Mononuclear cell (primary cell): ENCODE data around the gene U2AF1L4. TPM values are rescaled to one million over a fixed set of nuclear protein-coding genes. Genes with fewer than 3 reads are reported as not detected.

Experiments
- H3K27me3 ChIP-seq: 2 replicates; pipeline ENCODE4 v1.6.0; 2011; ENCODE audit warnings: low read length, control low read depth; ENCODE audit not compliant: insufficient read depth
- H3K4me1 ChIP-seq: 2 replicates; pipeline ENCODE4 v1.5.1; 2011; ENCODE audit warnings: mild to moderate bottlenecking, low read length, control low read depth; ENCODE audit not compliant: insufficient read depth
- H3K4me3 ChIP-seq: 2 replicates; pipeline ENCODE4 v1.5.1; 2011; ENCODE audit warnings: mild to moderate bottlenecking, low read length, moderate library complexity
- H3K9me3 ChIP-seq: 2 replicates; pipeline ENCODE4 v1.5.1; 2011; ENCODE audit warnings: low read depth, mild to moderate bottlenecking, control low read depth, low read length
- total RNA-seq: library from RNA; depleted of rRNA; stranded (reverse); fragments of >200 nt; gene quantifications from one replicate; pipeline ENCODE4 v1.2.3, GENCODE V29; 2012

Gene U2AF1L4
- total RNA-seq, 1 donor = 18.4 TPM

DNA sequence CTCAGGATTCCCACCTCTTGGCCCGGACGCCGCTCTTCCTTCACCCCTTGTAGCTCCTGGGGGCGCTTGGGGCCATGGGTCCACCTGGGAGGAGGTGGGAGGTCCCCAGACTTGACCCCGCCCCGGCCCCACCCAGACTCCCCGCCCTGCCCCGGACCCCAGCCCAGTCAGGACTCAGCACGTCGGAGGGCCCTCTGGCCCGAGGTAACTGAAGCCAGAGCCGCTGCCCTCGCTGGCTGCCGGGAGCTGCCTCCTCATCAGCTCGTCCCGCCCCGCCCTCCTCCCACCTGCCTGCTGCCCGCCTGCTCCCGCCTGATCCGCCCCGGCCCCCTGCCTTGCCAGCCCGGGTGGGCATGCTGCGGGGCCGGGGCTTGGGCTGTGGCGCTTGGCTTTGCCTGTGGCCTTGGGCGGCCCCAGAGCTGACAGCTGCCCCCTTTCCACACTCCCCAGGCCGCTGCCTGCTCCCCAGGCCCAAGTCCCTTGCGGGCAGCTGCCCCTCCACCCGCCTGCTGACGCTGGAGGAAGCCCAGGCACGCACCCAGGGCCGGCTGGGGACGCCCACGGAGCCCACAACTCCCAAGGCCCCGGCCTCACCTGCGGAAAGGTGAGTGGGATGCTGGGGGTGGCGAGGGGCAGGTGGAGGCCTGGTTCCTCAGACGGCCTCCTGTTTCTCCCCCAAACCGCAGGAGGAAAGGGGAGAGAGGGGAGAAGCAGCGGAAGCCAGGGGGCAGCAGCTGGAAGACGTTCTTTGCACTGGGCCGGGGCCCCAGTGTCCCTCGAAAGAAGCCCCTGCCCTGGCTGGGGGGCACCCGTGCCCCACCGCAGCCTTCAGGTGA, 39.5 kb upstream of the U2AF1L4 start:
- no peaks in the 10 kb centered on the region for H3K4me1 ChIP-seq
- no peaks in the 10 kb centered on the region for H3K27me3 ChIP-seq
- H3K4me3 ChIP-seq = no peak overlapping the region
- H3K9me3 ChIP-seq = no peaks in the 10 kb centered on the region

DNA sequence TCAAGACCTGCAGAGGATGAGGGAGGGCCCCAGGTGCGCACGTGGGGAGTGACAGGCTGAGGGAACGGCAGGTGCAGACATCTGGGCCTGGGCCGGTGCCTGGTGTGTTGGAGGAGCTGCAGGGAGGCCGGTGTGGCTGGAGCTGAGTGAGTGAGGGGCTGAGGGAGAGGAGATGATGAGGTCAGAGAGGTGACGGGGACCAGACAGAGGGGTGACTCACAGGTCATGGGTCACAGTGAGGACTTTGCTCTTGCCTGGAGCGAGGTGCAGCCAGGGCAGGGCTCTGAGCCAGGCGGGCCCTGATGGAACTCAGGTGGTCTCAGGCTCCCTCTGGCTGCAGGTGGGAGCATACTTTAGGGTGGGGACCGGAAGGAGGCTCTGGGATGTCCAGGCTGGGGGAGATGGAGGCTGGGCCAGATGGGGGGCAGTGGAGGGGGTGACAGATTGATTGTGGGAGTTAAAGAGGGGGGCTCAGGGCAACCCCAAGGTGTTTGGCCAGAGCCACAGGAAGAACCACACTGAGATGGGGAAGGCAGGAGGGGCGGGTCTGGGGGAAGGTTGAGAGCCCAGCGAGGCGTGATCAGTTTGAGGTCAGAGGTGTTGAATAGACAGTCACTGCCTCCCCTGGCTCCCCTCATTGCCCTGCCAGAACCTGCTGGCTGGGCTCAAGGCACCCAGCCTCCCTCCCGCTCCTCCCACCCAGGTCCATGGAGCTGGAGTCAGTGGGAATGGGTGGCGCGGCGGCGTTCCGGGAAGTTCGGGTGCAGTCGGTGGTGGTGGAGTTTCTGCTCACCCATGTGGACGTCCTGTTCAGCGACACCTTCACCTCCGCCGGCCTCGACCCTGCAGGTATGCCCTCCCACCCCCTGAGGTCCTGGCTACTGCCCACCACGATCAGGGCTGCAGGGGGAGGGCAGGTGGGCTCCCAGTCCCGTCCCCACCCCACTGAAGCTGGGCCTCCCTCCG, 38.5 kb upstream of the U2AF1L4 start:
- Histone ChIP-seq H3K4me1 (no peaks in the 10 kb centered on the region), H3K4me3 (no peak overlapping the region), H3K9me3 (no peaks in the 10 kb centered on the region), H3K27me3 (no peaks in the 10 kb centered on the region)

DNA sequence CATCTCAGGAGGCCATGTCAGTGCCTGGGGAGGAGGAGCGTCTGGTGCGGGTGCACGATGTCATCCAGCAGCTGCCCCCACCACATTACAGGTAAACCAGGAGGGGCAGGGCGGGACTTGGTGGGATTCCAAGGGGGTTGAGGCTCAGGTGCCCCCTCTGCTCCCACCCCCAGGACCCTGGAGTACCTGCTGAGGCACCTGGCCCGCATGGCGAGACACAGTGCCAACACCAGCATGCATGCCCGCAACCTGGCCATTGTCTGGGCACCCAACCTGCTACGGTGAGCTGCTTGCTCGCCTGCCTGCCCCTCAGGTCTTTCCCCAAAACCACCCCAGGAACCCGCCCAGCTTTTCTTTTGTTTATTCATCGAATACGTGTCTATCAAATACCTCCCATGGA, 37.4 kb upstream of the U2AF1L4 start:
- Histone ChIP-seq H3K27me3 (no peaks in the 10 kb centered on the region), H3K4me3 (no peak overlapping the region), H3K9me3 (no peaks in the 10 kb centered on the region), H3K4me1 (no peaks in the 10 kb centered on the region)

DNA sequence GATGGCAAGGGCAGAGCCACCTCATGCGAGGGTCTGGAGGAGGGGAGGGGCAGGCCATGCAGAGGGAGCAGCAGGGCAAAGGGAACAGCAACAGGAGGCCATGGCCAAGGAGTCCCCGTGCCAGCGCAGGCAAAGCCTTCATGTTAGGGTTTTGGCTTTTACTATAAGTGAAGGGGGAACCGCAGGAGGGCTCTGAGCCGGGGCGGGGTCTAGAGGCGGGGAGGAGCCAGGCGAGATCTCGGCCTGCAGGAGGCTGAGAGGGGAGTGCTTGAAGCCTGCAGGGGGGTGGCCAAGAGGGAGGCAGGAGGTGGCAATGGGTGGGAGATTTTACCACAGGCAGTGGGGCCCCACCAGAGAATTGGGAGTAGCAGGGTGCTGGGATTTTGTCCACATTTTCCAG, 36.4 kb upstream of the U2AF1L4 start:
- Histone ChIP-seq H3K4me3 (no peak overlapping the region), H3K4me1 (no peaks in the 10 kb centered on the region), H3K27me3 (no peaks in the 10 kb centered on the region), H3K9me3 (no peaks in the 10 kb centered on the region)

DNA sequence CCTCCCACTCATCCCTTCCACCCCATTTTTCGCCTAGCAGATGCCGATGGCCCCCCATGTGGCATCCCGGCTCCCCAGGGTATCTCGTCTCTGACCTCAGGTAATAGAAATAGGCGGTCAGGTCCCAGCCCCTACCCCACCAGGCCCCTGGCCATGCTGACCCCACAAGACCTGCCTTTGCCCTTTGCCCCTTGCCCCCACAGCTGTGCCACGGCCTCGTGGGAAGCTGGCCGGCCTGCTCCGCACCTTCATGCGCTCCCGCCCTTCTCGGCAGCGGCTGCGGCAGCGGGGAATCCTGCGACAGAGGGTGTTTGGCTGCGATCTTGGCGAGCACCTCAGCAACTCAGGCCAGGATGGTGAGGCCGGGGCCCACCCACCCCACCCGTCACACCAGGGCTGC, 35.5 kb upstream of the U2AF1L4 start:
- H3K4me1 ChIP-seq = peaks cover 5% of the 10 kb centered on the region
- H3K4me3 ChIP-seq = no peak overlapping the region
- H3K9me3 ChIP-seq = no peaks in the 10 kb centered on the region
- H3K27me3 ChIP-seq = no peaks in the 10 kb centered on the region

DNA sequence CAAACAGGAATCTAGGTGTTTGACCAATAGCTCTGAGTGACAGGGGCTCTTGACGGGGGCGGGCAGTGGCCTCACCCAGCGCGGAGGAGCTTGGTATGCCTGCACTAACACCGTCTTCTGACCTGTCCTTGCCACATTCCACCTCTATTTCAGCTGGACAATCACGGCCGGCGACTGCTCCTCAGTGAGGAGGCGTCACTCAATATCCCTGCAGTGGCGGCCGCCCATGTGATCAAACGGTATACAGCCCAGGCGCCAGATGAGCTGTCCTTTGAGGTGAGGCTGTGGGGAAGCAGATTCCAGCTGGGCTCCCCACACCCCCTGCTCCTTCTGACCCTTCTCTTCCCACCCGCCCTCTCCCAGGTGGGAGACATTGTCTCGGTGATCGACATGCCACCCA, 34.8 kb upstream of the U2AF1L4 start:
- Histone ChIP-seq H3K27me3 (no peaks in the 10 kb centered on the region), H3K4me1 (peaks cover 5% of the 10 kb centered on the region), H3K9me3 (no peaks in the 10 kb centered on the region), H3K4me3 (no peak overlapping the region)

DNA sequence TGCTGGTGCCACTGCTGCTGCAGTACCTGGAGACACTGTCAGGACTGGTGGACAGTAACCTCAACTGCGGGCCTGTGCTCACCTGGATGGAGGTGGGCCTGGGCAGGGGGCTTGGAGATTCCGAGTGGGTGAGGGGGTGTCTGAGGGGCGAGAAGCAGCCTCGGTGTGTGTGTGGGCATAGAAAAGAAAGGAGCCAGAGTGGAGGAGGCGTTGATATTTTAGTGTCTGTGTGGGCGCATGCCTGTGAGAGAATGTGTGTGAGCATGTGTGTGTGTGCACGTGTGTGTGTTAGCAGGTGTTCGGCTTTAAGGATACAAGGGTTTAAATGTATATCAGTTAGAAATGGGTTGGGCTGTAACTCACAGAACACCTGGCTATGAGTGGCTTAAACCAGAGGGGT, 33.8 kb upstream of the U2AF1L4 start:
- Histone ChIP-seq H3K27me3 (no peaks in the 10 kb centered on the region), H3K4me3 (no peak overlapping the region), H3K4me1 (peaks cover 12% of the 10 kb centered on the region)

DNA sequence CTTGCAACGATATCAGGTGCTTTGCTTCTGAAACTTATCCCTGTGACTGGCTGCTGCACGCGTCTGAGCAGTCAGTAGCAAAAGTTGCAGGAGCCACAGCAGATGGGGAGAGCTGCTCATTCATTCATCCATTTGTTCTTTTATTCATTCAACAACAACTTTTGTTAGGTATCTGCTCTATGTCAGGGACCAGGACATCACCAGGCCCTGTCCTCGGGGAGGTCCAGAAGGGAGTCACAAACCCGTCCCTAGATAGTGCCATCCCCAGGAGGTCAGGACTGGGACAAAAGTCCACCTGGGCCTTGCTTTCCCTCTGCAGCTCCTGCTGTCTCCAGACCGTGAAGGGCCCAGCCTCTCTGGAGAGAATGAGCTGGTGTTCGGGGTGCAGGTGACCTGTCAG, 32.7 kb upstream of the U2AF1L4 start:
- Histone ChIP-seq H3K27me3 (no peaks in the 10 kb centered on the region), H3K4me1 (peaks cover 12% of the 10 kb centered on the region), H3K4me3 (no peak overlapping the region), H3K9me3 (no peaks in the 10 kb centered on the region)

More for the DNA sequence above, 33.8 kb upstream of the U2AF1L4 start:
- H3K9me3 ChIP-seq = no peaks in the 10 kb centered on the region

DNA sequence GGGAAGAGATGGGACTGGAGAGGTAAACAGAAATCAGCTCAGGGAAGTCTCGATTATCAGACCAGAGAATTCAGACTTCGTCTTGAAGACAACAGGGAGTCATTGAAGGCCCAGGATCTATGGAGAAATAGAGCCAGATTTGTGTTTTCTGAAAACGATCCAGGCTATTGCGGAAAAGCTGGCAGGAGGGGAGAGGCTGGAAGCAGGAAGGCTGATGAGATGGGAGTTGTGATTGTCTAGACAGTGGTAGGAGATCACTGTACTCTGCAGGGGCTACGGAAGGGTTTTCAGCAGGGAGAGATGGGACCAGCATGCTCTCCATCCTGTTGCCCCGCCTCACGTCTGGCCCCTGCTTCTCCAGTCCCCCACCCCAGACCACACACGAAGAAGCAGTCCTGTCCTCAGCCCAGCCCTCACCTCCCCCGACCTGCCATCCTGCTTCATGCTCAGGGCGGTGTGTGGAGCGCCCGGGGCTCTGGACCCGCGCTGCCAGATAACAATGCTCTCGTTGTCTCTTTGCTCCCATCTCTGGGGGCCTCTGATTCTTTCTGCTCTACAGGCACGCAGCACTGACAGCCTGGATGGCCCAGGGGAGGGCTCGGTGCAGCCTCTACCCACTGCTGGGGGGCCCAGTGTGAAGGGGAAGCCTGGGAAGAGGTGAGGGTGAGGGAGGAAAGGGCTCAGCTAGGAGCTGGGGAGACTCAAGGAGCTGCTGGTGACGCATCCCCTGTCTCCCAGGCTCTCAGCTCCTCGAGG, 32.0 kb upstream of the U2AF1L4 start:
- no peaks in the 10 kb centered on the region for H3K9me3 ChIP-seq
- no peaks in the 10 kb centered on the region for H3K27me3 ChIP-seq
- no peak overlapping the region for H3K4me3 ChIP-seq
- peaks cover 12% of the 10 kb centered on the region for H3K4me1 ChIP-seq

DNA sequence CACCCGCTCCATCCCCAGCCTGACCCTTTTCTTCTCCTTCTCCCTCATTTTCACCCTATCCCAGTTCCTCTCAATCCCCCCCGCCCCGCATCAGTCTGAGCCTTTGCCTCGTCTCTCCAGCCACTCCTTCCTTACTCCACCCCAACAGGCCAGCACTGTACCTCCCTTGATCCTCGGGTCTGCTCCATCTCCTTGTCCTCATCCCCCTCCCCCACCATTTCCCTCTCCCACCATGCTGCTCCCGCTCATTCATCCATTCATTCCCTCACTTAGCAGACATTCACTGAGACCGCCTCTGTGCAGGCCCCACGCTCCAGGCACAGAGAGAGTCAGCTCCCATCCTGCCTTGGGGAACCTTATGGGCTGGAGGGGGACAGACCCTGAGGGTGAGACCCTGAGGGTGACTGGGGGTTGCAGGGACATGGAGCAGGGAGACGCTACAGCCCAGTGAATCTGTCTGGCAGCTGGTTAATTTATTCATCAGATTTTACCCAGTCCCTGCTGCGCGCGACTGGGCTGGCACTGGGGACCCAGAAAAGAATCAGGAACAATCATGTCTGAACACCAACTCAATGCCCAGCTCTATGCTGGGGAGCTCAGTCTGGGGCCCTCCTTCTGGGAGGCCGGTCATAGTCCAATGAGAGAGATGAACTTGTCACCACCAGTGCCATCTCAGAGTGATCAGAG, 31.0 kb upstream of the U2AF1L4 start:
- H3K4me3 ChIP-seq = no peak overlapping the region
- peaks cover 12% of the 10 kb centered on the region for H3K4me1 ChIP-seq
- no peaks in the 10 kb centered on the region for H3K27me3 ChIP-seq
- no peaks in the 10 kb centered on the region for H3K9me3 ChIP-seq

DNA sequence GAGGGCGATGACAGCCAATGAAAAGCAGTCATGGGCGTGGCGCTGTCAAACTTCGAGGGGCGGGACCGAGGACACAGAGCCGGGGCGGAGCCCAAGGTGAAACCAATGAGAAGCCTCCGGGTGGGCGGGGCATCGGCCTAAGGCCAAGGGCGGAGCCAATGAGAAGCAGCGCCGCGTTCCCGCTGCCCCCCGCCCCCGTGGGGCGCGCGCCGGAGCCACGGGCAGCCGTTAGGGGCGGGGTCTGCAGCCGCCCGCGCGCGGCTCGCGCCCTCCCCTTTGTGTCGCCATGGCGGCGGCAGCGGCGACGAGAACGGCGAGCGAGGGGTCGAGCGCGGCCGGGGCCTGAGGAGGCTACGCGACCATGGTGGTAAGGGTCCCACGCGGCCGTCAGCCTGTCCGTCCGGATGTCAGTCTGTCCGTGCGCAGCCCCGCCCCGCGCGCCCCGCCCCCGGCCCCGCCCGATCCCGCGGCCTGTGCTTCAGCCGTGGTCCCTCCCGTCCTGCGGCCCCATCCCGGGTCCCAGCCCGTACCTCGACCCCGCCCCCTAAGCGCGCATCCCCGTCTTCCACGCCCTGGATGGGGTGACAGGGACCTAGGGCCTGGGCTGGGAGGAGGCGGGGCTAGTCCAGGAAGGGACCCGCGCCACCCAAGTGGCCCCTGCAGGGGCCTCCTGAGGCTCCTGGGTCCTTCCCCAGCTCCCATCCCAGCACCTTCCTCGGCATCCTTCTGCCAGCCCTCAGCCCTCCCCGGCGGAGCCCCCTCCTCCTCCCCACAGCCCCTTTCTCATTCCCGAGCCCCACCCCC, 30.3 kb upstream of the U2AF1L4 start, which contains the start of gene ARHGAP33:
TSS of gene ARHGAP33 (plus strand) at position 267 of the 804 bp plus-strand sequence. CDS start at position 362, 95 bp downstream.
- Histone ChIP-seq H3K9me3 (no peaks in the 10 kb centered on the region), H3K4me1 (peaks cover 12% of the 10 kb centered on the region), H3K27me3 (no peaks in the 10 kb centered on the region), H3K4me3 (peak within 1 kb of the TSS; percentile 52)

DNA sequence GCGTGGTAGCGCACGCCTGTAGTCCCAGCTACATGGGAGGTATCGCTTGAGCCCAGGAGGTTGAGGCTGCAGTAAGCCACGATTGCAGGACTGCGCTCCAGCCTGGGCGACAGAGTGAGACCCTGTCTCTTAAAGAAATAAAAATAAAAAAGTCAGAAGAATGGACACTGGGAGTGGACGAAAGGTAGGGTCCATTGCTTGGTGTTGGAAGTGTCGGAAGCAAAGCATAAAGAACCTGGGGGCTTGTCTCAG, 29.8 kb upstream of the U2AF1L4 start:
- Histone ChIP-seq H3K4me1 (peaks cover 12% of the 10 kb centered on the region), H3K27me3 (no peaks in the 10 kb centered on the region), H3K4me3 (peak overlapping the region; percentile 52), H3K9me3 (no peaks in the 10 kb centered on the region)

DNA sequence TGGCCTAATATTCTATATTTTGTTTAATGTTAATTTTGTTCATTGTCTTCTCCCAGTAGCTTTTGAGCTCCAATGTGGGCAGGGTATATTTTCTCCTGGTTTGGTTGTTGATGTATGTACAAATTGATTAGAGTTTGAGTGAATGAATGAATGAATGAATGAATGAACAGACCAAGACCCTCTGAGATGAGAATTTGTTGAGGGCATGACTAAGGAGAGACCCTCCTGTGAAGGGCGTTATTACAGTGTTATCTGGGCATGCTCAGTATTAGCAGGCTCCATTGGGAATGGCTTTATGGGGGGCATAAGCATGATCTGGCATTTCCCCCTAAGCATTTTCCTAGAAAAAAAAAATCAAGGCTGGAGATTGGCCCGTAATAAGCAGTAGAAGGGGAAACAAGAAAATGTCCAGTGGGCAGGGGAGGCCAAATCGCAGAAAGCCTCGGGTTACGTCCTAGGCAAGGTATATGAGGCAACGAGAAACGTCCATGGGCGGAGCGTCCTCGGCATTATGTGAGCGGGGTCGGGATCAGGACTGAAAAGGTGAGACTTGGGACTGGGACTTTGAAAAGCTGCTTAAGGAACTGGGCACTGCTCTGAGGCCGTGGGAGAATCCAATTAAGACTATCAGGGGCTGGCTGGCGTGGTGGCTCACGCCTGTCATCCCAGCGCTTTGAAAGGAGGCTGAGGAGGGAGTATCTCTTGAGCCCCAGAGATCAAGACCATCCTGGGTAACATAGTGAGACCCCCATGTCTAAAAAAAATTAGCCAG, 29.2 kb upstream of the U2AF1L4 start:
- Histone ChIP-seq H3K9me3 (no peaks in the 10 kb centered on the region), H3K4me1 (peaks cover 12% of the 10 kb centered on the region), H3K4me3 (peak overlapping the region; percentile 52)

More for the DNA sequence above, 29.2 kb upstream of the U2AF1L4 start:
- no peaks in the 10 kb centered on the region for H3K27me3 ChIP-seq
